ENCODE measurements around the gene ATP2C1.

GRCh38 chr3:130981469-130981868 lies 87.6 kb downstream of the ATP2C1 start:
- TF ChIP-seq, protein P1, sequence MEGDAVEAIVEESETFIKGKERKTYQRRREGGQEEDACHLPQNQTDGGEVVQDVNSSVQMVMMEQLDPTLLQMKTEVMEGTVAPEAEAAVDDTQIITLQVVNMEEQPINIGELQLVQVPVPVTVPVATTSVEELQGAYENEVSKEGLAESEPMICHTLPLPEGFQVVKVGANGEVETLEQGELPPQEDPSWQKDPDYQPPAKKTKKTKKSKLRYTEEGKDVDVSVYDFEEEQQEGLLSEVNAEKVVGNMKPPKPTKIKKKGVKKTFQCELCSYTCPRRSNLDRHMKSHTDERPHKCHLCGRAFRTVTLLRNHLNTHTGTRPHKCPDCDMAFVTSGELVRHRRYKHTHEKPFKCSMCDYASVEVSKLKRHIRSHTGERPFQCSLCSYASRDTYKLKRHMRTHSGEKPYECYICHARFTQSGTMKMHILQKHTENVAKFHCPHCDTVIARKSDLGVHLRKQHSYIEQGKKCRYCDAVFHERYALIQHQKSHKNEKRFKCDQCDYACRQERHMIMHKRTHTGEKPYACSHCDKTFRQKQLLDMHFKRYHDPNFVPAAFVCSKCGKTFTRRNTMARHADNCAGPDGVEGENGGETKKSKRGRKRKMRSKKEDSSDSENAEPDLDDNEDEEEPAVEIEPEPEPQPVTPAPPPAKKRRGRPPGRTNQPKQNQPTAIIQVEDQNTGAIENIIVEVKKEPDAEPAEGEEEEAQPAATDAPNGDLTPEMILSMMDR (IDR thresholded peaks at IDR 0.05; ENCODE audit: insufficient read depth, low read length, poor library complexity, severe bottlenecking), result no peak
- no peak for TF ChIP-seq EZH2phosphoT487 (conservative IDR thresholded peaks at IDR 0.05; ENCODE audit: low read length)

Measured in SU-DHL-6 (cell line).